ENCODE results near the gene ANKS1B.

Gene ANKS1B

GRCh38 chr12:98786653-98787052 is 1198.1 kb downstream of the ANKS1B start:
- H3K4me3 ChIP-seq (ENCODE audit: low read depth, low read length, poor library complexity, severe bottlenecking): no peak overlapping the region
- TF ChIP-seq, protein P1, sequence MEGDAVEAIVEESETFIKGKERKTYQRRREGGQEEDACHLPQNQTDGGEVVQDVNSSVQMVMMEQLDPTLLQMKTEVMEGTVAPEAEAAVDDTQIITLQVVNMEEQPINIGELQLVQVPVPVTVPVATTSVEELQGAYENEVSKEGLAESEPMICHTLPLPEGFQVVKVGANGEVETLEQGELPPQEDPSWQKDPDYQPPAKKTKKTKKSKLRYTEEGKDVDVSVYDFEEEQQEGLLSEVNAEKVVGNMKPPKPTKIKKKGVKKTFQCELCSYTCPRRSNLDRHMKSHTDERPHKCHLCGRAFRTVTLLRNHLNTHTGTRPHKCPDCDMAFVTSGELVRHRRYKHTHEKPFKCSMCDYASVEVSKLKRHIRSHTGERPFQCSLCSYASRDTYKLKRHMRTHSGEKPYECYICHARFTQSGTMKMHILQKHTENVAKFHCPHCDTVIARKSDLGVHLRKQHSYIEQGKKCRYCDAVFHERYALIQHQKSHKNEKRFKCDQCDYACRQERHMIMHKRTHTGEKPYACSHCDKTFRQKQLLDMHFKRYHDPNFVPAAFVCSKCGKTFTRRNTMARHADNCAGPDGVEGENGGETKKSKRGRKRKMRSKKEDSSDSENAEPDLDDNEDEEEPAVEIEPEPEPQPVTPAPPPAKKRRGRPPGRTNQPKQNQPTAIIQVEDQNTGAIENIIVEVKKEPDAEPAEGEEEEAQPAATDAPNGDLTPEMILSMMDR (IDR thresholded peaks at IDR 0.05; ENCODE audit: low read length): no peak
- no peak for TF ChIP-seq EZH2 (IDR thresholded peaks at IDR 0.05; ENCODE audit: borderline replicate concordance, low read length)
- no peaks in the 10 kb centered on the region for H4K20me1 ChIP-seq (ENCODE audit: insufficient read depth, low read length)
- no peak overlapping the region for H3K9ac ChIP-seq (ENCODE audit: low read length)
- H3K27ac ChIP-seq (ENCODE audit: low read depth, low read length, poor library complexity, severe bottlenecking): no peak overlapping the region
- H3F3A ChIP-seq (ENCODE audit: insufficient read depth, low read length): no peaks in the 10 kb centered on the region
- no peaks in the 10 kb centered on the region for H3K27me3 ChIP-seq (ENCODE audit: insufficient read depth, low read length)
- no peaks in the 10 kb centered on the region for H3K79me2 ChIP-seq (ENCODE audit: insufficient read depth, low read length)
- H3K36me3 ChIP-seq (ENCODE audit: insufficient read depth, low read length): no peaks in the 10 kb centered on the region
- no peaks in the 10 kb centered on the region for H3K9me2 ChIP-seq (ENCODE audit: low read depth, low read length)
- H3K4me1 ChIP-seq (ENCODE audit: insufficient read depth, low read length, severe bottlenecking): no peaks in the 10 kb centered on the region
- H3K4me2 ChIP-seq (ENCODE audit: low read length): no peak overlapping the region
- no peak overlapping the region for H2AFZ ChIP-seq (ENCODE audit: low read length)
- no peaks in the 10 kb centered on the region for H3K9me3 ChIP-seq (ENCODE audit: low read length)

DNA sequence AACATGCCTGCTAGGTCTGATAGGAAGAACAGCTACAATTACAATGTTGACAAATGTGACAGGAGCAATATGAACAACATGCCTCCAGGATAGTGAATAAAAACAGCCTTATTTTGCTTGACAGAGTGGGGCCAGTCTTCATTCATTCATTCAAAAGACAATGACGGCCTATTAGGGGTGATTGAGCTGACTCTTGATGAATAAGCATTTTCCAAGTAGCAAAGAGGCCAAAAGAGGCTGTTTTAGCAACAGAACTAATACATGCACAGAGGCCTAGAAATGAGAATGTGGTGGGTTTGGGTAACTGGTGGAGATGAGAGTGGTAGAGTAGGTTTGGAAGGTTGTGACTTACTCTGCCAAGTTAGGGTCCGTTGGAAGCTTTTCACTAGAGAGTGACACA is 1201.3 kb downstream of the ANKS1B start:
- Histone ChIP-seq H3K27me3 (ENCODE audit: insufficient read depth, low read length) (0 out of 2 replicates have a peak, but pooled peaks cover 10% of the 10 kb centered on the region), H2AFZ (ENCODE audit: low read length) (no peak overlapping the region), H3K9me2 (ENCODE audit: low read depth, low read length) (no peaks in the 10 kb centered on the region), H3F3A (ENCODE audit: insufficient read depth, low read length) (no peaks in the 10 kb centered on the region), H3K9me3 (ENCODE audit: low read length) (no peaks in the 10 kb centered on the region), H3K4me1 (ENCODE audit: insufficient read depth, low read length, severe bottlenecking) (no peaks in the 10 kb centered on the region), H3K4me2 (ENCODE audit: low read length) (no peak overlapping the region), H3K9ac (ENCODE audit: low read length) (no peak overlapping the region), H3K79me2 (ENCODE audit: insufficient read depth, low read length) (no peaks in the 10 kb centered on the region), H4K20me1 (ENCODE audit: insufficient read depth, low read length) (no peaks in the 10 kb centered on the region), H3K4me3 (ENCODE audit: low read depth, low read length, poor library complexity, severe bottlenecking) (no peak overlapping the region), H3K27ac (ENCODE audit: low read depth, low read length, poor library complexity, severe bottlenecking) (no peak overlapping the region), H3K36me3 (ENCODE audit: insufficient read depth, low read length) (no peaks in the 10 kb centered on the region)
- TF ChIP-seq EZH2 (IDR thresholded peaks at IDR 0.05; ENCODE audit: borderline replicate concordance, low read length): no peak
- TF ChIP-seq, protein P1 (IDR thresholded peaks at IDR 0.05; ENCODE audit: low read length): no peak

- Histone ChIP-seq H3K79me2 (ENCODE audit: insufficient read depth, low read length) (no peaks in the 10 kb centered on the region), H3K4me2 (ENCODE audit: low read length) (no peak overlapping the region), H4K20me1 (ENCODE audit: insufficient read depth, low read length) (no peaks in the 10 kb centered on the region), H3K4me1 (ENCODE audit: insufficient read depth, low read length, severe bottlenecking) (no peaks in the 10 kb centered on the region), H3K4me3 (ENCODE audit: low read depth, low read length, poor library complexity, severe bottlenecking) (no peak overlapping the region), H3K27me3 (ENCODE audit: insufficient read depth, low read length) (0 out of 2 replicates have a peak, but pooled peaks cover 11% of the 10 kb centered on the region), H3K36me3 (ENCODE audit: insufficient read depth, low read length) (no peaks in the 10 kb centered on the region), H3K9me3 (ENCODE audit: low read length) (no peaks in the 10 kb centered on the region), H3K27ac (ENCODE audit: low read depth, low read length, poor library complexity, severe bottlenecking) (no peak overlapping the region), H2AFZ (ENCODE audit: low read length) (no peak overlapping the region), H3K9me2 (ENCODE audit: low read depth, low read length) (no peaks in the 10 kb centered on the region), H3K9ac (ENCODE audit: low read length) (no peak overlapping the region), H3F3A (ENCODE audit: insufficient read depth, low read length) (no peaks in the 10 kb centered on the region)
- TF ChIP-seq, protein P1 (IDR thresholded peaks at IDR 0.05; ENCODE audit: low read length): no peak
- TF ChIP-seq EZH2 (IDR thresholded peaks at IDR 0.05; ENCODE audit: borderline replicate concordance, low read length): no peak
These were observed 1204.5 kb downstream of the ANKS1B start for GRCh38 chr12:98780261-98780660.

Measured in OCI-LY1 (cell line).